Astrocyte (in vitro differentiated cells and primary cell): ENCODE measurements around the gene MT1E.

ENCODE experiments used
- CTCF ChIP-seq: IDR thresholded peaks from 2 replicates; pipeline ENCODE4 v1.5.1; 2011; ENCODE audit warnings: low read depth, mild to moderate bottlenecking, inconsistent platforms, low read length, moderate library complexity; ENCODE audit not compliant: insufficient read depth
- EZH2 ChIP-seq: IDR thresholded peaks from 2 replicates; pipeline ENCODE4 v1.6.1; 2012; ENCODE audit warnings: mild to moderate bottlenecking, low read length, inconsistent platforms; ENCODE audit not compliant: insufficient read depth

GRCh38 chr16:56635441-56635967 is 9.9 kb downstream of the MT1E start:
- peak; percentile 98 for TF ChIP-seq EZH2
- TF ChIP-seq CTCF: no peak
